Stimulated activated CD8-positive, alpha-beta memory T cell treated with anti-CD3 and anti-CD28 coated beads, Interleukin-15, amount 100 ng/mL, for 48 hours (primary cell): ENCODE measurements around the gene AKAP8L.

ENCODE experiments used
- DNase-seq, 2 donors: peaks; one replicate each; pipeline ENCODE4 v3.0.0-alpha.2; 2020; ENCODE audit warnings: low read depth in 2 of 2

The AKAP8L gene

DNA sequence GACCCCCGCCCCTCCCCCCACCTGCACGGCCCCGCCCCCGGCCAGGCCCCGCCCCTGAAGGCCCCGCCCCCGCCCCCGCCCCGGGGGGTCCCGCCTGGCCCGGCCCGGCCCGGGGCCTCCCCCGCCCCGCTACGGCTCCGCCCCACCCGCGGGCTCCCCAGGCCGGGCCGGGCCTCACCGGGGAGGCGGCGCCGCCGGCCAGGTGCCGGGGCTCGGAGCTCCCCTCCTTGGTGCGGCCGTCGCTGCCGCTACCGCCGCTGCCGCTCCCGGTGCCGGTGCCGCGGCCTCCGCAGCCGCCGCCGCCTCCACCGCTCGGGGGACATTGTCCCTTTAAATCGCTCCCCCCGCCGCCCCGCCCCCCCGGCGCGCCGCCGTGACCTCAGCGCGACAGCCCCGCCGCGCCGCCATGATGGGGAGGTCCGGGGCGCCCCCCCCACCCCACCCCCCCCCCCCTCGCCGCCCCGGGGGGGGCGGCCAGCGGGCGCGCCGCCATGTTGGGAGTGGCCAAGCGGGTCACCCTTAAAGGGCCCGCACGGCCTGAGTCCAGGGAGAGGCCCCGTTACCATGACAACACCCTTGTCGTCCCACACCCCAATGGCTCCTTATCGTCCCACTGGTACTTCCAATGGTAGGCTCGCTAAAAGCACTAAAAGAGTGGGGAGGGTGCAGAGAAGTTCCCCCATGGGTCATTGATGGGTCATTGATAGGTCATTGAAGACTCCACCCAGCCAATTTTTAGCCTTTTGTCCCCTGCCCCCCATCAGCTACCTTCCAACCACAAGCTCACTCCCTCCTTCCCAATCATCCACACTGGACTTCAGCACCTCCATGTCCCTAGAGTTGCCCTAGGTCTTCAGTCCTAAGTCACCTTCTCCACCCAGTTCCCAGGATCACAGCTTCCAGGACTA is 31.1 kb upstream of the AKAP8L start, which contains the start of gene WIZ:
Gene WIZ (minus strand): TSS at position 337 of the 908 bp plus-strand sequence. CDS start 1,649 bp downstream, outside the sequence.
- peak; percentile 73 to 74 for DNase-seq

DNA sequence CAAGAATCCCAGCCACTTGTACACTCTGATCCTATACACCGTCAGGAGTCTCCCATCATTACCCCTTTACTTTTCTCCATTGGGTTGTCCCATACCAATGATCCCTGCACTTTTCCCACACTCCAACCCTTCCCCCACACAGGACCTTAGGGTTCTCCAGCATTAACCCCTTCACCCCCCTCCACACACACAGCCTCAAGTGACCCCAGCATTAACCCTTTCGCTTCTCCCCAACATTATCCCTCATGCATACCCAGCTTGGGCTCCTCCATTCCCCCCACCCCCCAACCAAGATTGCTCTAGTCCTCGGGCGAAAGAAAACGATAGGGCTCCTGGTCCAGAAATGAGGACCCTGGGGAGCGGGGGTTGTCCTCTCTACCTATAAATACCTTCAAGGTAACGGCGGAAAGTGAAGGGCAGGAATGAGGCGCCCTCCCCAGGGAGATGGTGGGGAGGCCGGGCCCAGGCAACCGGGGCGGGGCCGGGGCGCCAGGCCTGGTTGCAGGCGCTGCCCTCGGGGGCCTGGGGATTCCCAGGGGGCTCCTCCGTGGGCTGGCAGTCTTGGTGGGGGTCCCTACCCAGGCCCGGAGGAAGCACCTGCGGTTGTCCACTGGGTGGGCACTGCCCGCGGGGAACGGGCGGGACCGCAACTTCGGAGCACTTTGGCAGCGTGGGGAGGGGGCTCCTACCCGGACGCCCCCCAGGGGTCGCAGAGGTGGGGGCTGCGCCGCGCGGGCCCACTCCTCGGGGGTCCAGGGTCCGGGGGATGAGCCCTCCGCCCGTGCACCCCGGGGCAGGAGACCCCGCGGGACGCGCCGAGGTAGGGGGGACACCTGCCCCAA is 30.2 kb upstream of the AKAP8L start:
- DNase-seq = no peak

DNA sequence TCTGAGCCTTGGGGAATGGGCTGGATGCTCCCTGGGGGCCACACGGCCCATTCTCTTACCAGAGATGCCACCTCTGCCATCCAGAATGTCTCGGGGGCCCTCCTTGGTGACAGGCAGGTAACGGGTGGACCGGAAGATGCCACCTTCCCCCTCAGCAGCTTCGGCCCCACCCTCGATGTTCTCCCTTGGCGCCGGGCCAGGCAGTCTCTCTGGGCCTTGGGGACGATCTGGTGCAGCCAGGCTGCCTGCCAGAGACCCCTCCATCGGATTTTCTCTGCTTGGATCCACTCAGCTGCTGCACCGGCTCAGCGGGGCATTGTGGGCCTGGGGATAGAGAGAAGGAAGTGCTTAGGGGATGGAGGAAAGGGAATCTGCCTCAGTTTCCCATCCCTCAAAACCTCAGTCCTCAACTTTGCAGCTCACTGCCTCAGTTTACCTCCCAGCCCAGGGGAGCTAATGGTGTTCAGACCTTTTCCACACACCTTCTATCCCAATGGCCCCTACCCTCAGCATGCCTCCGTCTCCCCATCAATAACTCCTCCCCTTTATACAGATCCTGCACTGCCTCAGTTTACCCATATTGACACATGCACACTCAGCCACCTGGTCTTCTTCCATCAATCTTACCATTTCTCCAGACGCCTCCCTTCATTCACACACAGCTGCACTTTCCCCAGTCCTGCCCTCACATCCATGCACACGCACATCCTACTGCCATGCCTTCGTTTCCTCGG is 29.4 kb upstream of the AKAP8L start:
- DNase-seq = no peak

- DNase-seq = no peak
These were observed 28.3 kb upstream of the AKAP8L start for GRCh38 chr19:15447057-15447456.

- DNase-seq = no peak
These were observed 27.1 kb upstream of the AKAP8L start for GRCh38 chr19:15445807-15446376.

DNA sequence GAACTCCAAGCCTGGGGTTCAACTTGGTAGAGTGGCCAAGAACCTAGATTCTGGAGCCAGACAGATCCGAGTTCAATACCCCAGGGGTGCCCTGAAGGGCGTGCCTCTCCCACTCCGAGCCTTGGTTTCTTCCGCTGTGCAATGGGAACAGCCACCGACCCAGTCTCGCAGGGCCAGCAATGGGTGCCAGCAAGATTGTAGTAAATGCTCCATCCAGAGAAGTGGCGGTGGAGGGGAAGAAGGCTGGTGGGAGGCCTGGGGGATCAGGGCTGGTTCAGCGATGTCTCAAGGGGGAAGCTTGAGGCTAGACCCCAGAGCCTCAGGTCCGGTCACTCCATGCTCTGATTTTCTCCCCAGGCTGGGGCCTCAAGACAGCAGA is 26.4 kb upstream of the AKAP8L start:
- DNase-seq = no peak

GRCh38 chr19:15444505-15445226 is 25.9 kb upstream of the AKAP8L start:
- DNase-seq = no peak

GRCh38 chr19:15443838-15444237 is 25.1 kb upstream of the AKAP8L start:
- DNase-seq = no peak

DNA sequence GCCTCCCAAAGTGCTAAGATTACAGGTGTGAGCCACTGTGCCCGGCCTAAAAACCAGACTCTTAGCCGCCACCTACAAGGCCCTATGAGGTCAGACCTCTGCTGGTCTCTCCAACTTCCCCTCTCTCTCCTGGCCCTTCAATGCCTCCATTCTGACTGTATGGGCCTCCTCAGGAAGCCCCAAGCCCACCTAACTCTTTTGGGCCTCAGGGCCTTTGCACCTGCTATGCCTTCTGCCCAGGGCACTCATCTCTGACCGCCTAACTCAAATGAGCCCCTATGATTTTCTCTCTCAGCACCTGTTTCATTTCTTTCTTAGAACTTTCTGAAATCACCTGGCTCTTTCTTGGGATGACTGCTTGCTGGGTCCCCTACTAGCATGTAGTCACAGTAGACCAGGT is 24.5 kb upstream of the AKAP8L start:
- no peak for DNase-seq

- no peak for DNase-seq
These were observed 23.5 kb upstream of the AKAP8L start for GRCh38 chr19:15442142-15442920.

- DNase-seq = no peak
These were observed 22.5 kb upstream of the AKAP8L start for GRCh38 chr19:15441317-15441716.

GRCh38 chr19:15439821-15440641 is 21.2 kb upstream of the AKAP8L start:
- DNase-seq = no peak

- no peak for DNase-seq
These were observed 20.5 kb upstream of the AKAP8L start for GRCh38 chr19:15439078-15439799.

- no peak for DNase-seq
These were observed 19.8 kb upstream of the AKAP8L start for GRCh38 chr19:15438577-15438976.

GRCh38 chr19:15438124-15438496 is 19.3 kb upstream of the AKAP8L start:
- no peak for DNase-seq

DNA sequence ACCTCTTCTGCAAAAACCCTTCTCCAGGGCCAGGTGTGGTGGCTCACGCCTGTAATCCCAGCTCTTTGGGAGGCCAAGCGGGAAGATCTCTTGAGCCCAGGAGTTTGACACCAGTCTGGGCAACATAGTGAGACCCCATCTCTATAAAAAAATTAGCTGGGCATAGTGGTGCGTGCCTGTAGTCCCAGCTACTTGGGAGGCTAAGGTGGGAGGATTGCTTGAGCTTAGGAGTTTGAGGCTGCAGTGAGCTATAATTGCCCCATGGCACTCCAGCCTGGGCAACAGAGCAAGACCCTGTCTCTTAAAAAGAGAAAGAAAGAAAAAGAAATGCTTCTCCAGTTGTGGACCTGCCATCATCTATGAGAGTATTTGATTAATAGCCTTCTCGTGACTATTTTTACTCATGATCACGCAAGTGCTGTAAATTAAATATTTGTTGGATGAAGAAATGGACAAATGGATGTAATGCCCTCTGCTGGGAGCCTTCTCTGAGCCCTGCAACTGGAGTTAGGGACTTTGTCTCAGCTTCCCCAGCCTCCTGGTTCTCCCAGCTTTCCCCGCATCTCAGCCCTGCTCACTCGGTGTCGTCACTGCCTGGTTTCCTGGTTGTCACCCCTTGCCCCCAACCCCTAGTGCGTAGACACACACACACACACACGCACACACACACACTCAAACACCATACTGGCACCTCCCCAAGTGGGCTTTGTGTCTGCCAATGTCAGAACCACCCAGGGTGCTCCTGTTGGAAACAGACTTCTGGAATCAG is 18.8 kb upstream of the AKAP8L start:
- DNase-seq = no peak

- DNase-seq = no peak
These were observed 18.0 kb upstream of the AKAP8L start for GRCh38 chr19:15436826-15437110.
